NCI-H460 (cell line): ENCODE data around the gene SELENOT. TPM values are rescaled to one million over a fixed set of nuclear protein-coding genes. Genes with fewer than 3 reads are reported as not detected.

ENCODE experiments used
- DNase-seq: peaks from one replicate; pipeline ENCODE4 v3.0.0-alpha.2; 2016; ENCODE audit warnings: low read depth; ENCODE audit errors: extremely low read depth
- total RNA-seq: library from RNA; depleted of rRNA; stranded (reverse); fragments of >200 nt; shearing (Covaris generic); gene quantifications from 2 replicates; pipeline ENCODE4 v1.2.3, GENCODE V29; 2014; rRNA removed

SELENOT gene
- total RNA-seq, 1 experiment from 2014 or later: 91.4 TPM

- no peak for DNase-seq
These were observed 59.5 kb downstream of the SELENOT start for GRCh38 chr3:150662410-150663200.

GRCh38 chr3:150663461-150663860, 60.3 kb downstream of the SELENOT start:
- DNase-seq: no peak

- no peak for DNase-seq
These were observed 63.0 kb downstream of the SELENOT start for GRCh38 chr3:150666167-150666566.

- no peak for DNase-seq
These were observed 70.8 kb downstream of the SELENOT start for GRCh38 chr3:150673966-150674365.

GRCh38 chr3:150675587-150675986, 72.5 kb downstream of the SELENOT start:
- no peak for DNase-seq

Other genes starting within 250 kb of the SELENOT start
- 5.1 and 5.7 TPM in 2 replicates for gene TSC22D2, start 195.0 kb upstream of the SELENOT start, total RNA-seq
- 144 and 167 TPM in 2 replicates for gene SERP1, start 56.8 kb upstream of the SELENOT start, total RNA-seq
- gene EIF2A, start 56.5 kb upstream of the SELENOT start, total RNA-seq: 186 and 192 TPM in 2 replicates
- not detected in 2 replicates for gene ERICH6, start 100.6 kb downstream of the SELENOT start, total RNA-seq
- 23.0 and 28.3 TPM in 2 replicates for gene SIAH2, start 159.8 kb downstream of the SELENOT start, total RNA-seq